ENCODE results near the gene ZNHIT6.

Gene ZNHIT6

DNA sequence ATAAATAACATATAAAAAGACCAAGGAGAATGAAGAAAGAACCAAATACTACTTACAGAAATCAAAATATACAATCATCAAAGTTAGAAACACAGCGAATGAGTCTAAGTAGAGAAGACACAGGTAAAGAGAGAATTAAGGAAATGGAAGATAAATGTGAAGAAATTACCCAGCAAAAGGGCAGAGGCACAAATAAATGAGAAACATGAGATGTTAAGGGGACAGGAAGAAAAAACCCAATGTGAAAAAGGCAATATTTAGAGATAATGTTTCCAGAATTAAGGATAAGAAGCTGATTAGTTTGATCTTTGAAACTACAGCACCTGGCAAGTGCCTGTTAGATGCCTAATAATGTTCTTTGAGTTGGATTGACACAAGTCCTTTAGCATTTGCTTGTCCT is 86.8 kb downstream of the ZNHIT6 start:
- H3K4me3 ChIP-seq (ENCODE audit: low read length) = no peak overlapping the region
- TF ChIP-seq, protein P1, sequence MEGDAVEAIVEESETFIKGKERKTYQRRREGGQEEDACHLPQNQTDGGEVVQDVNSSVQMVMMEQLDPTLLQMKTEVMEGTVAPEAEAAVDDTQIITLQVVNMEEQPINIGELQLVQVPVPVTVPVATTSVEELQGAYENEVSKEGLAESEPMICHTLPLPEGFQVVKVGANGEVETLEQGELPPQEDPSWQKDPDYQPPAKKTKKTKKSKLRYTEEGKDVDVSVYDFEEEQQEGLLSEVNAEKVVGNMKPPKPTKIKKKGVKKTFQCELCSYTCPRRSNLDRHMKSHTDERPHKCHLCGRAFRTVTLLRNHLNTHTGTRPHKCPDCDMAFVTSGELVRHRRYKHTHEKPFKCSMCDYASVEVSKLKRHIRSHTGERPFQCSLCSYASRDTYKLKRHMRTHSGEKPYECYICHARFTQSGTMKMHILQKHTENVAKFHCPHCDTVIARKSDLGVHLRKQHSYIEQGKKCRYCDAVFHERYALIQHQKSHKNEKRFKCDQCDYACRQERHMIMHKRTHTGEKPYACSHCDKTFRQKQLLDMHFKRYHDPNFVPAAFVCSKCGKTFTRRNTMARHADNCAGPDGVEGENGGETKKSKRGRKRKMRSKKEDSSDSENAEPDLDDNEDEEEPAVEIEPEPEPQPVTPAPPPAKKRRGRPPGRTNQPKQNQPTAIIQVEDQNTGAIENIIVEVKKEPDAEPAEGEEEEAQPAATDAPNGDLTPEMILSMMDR (IDR thresholded peaks at IDR 0.05; ENCODE audit: insufficient read depth, low read depth, low read length, missing control alignments) = no peak
- DNase-seq (ENCODE audit: low read depth) = no peak

DNA sequence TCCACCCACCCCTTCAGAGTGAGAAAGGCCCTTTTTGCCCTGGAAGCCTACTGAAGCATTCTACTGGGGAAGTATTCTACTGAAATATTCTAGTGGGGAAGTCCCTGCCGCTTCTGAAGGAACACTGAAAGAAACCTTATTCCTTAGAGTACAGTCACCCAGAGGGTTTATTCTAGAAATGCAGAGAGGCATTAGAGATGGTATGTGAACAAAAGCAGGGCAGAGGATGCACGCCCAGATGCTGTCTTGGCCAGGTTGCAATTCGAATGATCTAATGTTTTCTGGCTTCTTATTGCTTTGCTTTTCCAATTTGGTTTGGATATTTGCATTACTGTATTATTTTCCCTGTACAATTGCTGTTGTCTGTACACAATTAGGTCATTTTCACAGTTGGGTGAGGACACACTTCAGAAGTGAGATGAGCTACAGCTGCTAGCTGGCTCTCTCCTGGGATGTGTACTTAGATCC is 90.6 kb downstream of the ZNHIT6 start:
- no peak overlapping the region for H3K4me3 ChIP-seq (ENCODE audit: low read length)
- TF ChIP-seq, protein P1 (IDR thresholded peaks at IDR 0.05; ENCODE audit: insufficient read depth, low read depth, low read length, missing control alignments) = no peak
- DNase-seq (ENCODE audit: low read depth) = peak; percentile 10

DNA sequence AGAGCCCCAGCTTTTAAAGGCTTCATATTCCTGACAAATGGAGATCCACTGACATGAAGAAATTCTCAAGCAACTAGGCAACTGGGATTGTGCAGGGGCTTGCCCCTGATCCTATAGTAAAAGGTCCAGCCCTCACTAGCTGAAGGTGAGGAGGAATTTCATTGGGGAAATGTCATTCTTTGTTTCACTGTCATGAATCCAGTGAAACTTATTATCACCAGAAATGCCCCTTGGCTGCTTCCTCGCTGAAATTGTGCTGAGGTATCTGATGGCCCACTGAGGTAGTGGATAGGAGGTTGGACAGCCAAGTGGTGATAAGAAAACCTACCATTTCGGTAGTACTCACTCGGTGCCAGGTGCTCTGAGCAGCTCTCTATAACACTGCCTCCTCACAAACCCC is 91.5 kb downstream of the ZNHIT6 start:
- TF ChIP-seq, protein P1 (IDR thresholded peaks at IDR 0.05; ENCODE audit: insufficient read depth, low read depth, low read length, missing control alignments) = no peak
- H3K4me3 ChIP-seq (ENCODE audit: low read length) = no peak overlapping the region
- no peak for DNase-seq (ENCODE audit: low read depth)

DNA sequence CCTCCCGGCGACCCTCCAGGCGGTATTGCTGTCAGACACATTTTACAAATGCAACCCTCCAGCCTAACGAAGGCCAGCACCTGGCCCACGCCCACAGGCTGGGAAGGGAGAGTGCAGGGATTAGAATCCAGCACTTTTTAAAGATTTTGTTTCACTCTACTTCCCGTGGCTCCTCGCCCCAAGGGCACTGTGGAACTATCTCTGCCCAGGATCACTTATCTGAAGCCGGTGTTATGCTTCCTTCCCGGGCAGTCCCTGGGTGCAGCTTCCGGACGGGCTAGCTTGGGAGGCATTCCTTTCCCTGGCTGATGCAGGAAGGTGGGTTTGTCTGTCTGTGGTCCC is 91.9 kb downstream of the ZNHIT6 start:
- no peak overlapping the region for H3K4me3 ChIP-seq (ENCODE audit: low read length)
- DNase-seq (ENCODE audit: low read depth) = no peak
- TF ChIP-seq, protein P1 (IDR thresholded peaks at IDR 0.05; ENCODE audit: insufficient read depth, low read depth, low read length, missing control alignments) = no peak

DNA sequence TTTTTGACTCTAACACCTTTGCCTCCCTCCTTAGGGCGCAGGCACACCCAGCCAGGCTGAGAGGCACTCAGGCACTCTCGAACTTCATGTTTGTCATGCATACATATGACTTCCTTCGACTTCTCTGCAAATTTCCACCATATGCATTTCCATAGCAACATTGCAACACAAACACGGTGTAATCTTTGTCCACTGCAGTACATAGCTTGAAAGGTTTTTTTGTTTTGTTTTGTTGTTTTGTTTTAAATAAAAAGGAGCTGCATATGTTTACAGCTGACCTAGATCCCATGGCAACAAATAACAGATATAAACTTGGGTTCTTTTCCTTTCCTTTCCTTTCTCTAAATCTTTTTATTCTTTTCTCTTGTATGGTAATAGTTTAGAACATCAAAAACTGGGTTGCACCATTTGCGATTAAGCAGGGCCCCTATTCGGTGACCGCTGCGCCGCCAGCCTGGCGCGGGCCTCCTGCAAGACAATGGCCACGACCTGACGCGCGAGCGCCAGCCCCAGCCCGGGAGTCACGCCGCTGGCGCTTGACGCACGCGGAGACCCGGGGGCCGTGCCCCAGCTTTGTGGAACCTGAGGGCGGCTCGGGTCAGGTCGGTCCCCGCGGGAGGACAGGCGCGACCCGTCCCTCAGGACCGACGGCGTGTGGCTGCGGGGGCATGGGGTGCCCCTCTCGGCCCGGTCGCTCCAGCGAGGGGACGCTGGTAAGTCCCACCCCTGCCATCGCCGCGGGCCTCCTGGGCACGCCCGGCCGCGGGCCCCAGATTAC is 92.5 kb downstream of the ZNHIT6 start:
- no peak overlapping the region for H3K4me3 ChIP-seq (ENCODE audit: low read length)
- TF ChIP-seq, protein P1 (IDR thresholded peaks at IDR 0.05; ENCODE audit: insufficient read depth, low read depth, low read length, missing control alignments) = no peak
- DNase-seq (ENCODE audit: low read depth) = no peak

DNA sequence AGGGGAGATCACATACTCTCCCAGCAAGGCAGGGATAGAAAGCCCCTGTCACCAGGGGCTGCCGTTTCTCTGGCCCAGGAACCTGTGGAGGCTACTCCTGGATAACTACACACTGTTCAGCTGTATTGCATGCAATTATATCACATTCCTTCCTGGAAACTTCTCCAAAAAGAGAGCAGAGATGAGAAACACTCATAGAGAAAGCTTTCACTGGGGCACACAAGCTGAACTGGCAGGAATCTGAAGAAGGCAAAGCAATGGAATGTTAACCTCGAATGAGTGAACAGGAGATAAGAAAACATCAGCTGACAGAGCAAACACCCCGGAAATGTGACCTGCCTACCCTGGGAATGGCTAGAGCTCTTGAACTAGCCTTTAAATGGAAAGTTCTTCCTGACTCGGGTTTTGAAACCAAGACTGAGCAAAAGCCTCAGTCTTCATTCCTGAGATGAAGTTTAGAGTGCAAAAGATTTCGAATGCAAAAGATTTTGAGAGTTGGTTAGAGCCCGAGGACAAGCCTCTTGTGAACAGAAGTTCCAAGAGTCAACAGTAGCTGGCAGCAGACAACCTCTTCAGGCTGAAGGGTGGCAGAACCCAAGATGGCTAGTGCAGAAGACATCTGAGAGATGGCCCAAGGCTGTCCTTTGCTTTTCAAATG is 95.4 kb downstream of the ZNHIT6 start:
- TF ChIP-seq, protein P1 (IDR thresholded peaks at IDR 0.05; ENCODE audit: insufficient read depth, low read depth, low read length, missing control alignments) = peak; percentile 55
- peak; percentile 56 for DNase-seq (ENCODE audit: low read depth)
- H3K4me3 ChIP-seq (ENCODE audit: low read length) = no peak overlapping the region
